Gastroesophageal sphincter (tissue), 3 donors: ENCODE data around the gene ARMC9.

Experiments
- EP300 ChIP-seq: sonication (generic); formaldehyde crosslinking; IDR thresholded peaks from one replicate; pipeline ENCODE4 v1.6.1; 2017; ENCODE audit warnings: antibody characterized with exemption, mild to moderate bottlenecking
- POLR2A ChIP-seq, 2 donors: fragments of 450-650 bp; IDR thresholded peaks; one replicate each; pipeline ENCODE4 v1.6.1; 2017; ENCODE audit warnings: antibody characterized with exemption in 2 of 2, mild to moderate bottlenecking in 2 of 2, moderate library complexity in 1 of 2
- POLR2AphosphoS5 ChIP-seq: sonication (generic); formaldehyde crosslinking; IDR thresholded peaks from one replicate; pipeline ENCODE4 v1.6.1; 2017; ENCODE audit warnings: antibody characterized with exemption
- TF ChIP-seq, protein P1 (sequence below), 4 experiments: fragments of 200-600 bp in 2 of 4; fragments of 450-650 bp in 2 of 4; sonication (generic) in 1 of 4; IDR thresholded peaks; one replicate each; pipeline ENCODE4 v1.5.1; 2017 to 2019; ENCODE audit warnings: antibody characterized with exemption in 4 of 4, mild to moderate bottlenecking in 2 of 4, moderate library complexity in 2 of 4

DNA sequence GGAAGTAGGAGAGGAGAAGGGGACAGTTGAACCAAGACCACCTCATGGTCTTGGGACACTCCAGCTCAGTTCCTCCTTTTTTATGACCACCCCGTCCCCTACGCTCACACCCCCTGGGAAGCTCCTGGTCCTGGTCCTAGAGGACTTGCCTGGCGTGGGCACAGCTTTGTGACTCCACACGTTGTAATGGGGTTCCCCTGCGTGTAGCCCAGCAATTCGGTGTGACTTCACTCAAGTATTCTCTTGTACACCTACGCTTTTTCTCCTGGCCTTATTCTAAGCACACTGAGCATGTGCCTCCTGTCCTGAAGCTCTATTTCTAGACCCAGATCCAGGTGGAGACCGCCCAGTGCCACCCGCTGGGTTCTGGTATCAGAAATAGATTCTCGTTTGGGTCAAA is 161.0 kb downstream of the ARMC9 start:
- no peak for TF ChIP-seq POLR2AphosphoS5
- TF ChIP-seq, protein P1, sequence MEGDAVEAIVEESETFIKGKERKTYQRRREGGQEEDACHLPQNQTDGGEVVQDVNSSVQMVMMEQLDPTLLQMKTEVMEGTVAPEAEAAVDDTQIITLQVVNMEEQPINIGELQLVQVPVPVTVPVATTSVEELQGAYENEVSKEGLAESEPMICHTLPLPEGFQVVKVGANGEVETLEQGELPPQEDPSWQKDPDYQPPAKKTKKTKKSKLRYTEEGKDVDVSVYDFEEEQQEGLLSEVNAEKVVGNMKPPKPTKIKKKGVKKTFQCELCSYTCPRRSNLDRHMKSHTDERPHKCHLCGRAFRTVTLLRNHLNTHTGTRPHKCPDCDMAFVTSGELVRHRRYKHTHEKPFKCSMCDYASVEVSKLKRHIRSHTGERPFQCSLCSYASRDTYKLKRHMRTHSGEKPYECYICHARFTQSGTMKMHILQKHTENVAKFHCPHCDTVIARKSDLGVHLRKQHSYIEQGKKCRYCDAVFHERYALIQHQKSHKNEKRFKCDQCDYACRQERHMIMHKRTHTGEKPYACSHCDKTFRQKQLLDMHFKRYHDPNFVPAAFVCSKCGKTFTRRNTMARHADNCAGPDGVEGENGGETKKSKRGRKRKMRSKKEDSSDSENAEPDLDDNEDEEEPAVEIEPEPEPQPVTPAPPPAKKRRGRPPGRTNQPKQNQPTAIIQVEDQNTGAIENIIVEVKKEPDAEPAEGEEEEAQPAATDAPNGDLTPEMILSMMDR (IDR thresholded peaks at IDR 0.05): no peak
- TF ChIP-seq POLR2A (IDR thresholded peaks at IDR 0.05): no peak
- TF ChIP-seq EP300: no peak
